ENCODE results near the gene NRK. TPM values are rescaled to one million over a fixed set of nuclear protein-coding genes. Genes with fewer than 3 reads are reported as not detected.

Gene NRK
- total RNA-seq, 1 experiment from 2014 or later, result 3.1 TPM

GRCh38 chrX:105829011-105829410 lies 6.7 kb downstream of the NRK start:
- no peak overlapping the region for H3K4me3 Mint-ChIP-seq
- DNase-seq (ENCODE audit: low spot score) (no peak), ATAC-seq (no peak)
- no peaks in the 10 kb centered on the region for H3K4me1 Mint-ChIP-seq
- H3K27me3 Mint-ChIP-seq (ENCODE audit: low read depth), result peaks cover 11% of the 10 kb centered on the region
- no peak overlapping the region for H3K27ac Mint-ChIP-seq
- H3K36me3 Mint-ChIP-seq, result no peaks in the 10 kb centered on the region
- ChIA-PET POLR2A (no interaction called here), CTCF (no interaction called here)
- H3K9me3 Mint-ChIP-seq, result no peaks in the 10 kb centered on the region
- TF ChIP-seq JAZF1 (CRISPR knock-in tag; IDR thresholded peaks at IDR 0.05) (no peak), ERG (CRISPR knock-in tag; IDR thresholded peaks at IDR 0.05) (no peak), TCF7 (CRISPR knock-in tag; IDR thresholded peaks at IDR 0.05; ENCODE audit: low read depth) (no peak), ZNF138 (CRISPR knock-in tag; conservative IDR thresholded peaks at IDR 0.05) (no peak), FOXJ3 (CRISPR knock-in tag; IDR thresholded peaks at IDR 0.05; ENCODE audit: borderline replicate concordance) (no peak), SMAD4 (CRISPR knock-in tag; IDR thresholded peaks at IDR 0.05) (no peak), ATF1 (CRISPR knock-in tag; IDR thresholded peaks at IDR 0.05) (no peak)
- TF ChIP-seq, protein P1, sequence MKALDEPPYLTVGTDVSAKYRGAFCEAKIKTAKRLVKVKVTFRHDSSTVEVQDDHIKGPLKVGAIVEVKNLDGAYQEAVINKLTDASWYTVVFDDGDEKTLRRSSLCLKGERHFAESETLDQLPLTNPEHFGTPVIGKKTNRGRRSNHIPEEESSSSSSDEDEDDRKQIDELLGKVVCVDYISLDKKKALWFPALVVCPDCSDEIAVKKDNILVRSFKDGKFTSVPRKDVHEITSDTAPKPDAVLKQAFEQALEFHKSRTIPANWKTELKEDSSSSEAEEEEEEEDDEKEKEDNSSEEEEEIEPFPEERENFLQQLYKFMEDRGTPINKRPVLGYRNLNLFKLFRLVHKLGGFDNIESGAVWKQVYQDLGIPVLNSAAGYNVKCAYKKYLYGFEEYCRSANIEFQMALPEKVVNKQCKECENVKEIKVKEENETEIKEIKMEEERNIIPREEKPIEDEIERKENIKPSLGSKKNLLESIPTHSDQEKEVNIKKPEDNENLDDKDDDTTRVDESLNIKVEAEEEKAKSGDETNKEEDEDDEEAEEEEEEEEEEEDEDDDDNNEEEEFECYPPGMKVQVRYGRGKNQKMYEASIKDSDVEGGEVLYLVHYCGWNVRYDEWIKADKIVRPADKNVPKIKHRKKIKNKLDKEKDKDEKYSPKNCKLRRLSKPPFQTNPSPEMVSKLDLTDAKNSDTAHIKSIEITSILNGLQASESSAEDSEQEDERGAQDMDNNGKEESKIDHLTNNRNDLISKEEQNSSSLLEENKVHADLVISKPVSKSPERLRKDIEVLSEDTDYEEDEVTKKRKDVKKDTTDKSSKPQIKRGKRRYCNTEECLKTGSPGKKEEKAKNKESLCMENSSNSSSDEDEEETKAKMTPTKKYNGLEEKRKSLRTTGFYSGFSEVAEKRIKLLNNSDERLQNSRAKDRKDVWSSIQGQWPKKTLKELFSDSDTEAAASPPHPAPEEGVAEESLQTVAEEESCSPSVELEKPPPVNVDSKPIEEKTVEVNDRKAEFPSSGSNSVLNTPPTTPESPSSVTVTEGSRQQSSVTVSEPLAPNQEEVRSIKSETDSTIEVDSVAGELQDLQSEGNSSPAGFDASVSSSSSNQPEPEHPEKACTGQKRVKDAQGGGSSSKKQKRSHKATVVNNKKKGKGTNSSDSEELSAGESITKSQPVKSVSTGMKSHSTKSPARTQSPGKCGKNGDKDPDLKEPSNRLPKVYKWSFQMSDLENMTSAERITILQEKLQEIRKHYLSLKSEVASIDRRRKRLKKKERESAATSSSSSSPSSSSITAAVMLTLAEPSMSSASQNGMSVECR (CRISPR knock-in tag; IDR thresholded peaks at IDR 0.05; ENCODE audit: borderline replicate concordance), result no peak
- TF ChIP-seq, protein P2, sequence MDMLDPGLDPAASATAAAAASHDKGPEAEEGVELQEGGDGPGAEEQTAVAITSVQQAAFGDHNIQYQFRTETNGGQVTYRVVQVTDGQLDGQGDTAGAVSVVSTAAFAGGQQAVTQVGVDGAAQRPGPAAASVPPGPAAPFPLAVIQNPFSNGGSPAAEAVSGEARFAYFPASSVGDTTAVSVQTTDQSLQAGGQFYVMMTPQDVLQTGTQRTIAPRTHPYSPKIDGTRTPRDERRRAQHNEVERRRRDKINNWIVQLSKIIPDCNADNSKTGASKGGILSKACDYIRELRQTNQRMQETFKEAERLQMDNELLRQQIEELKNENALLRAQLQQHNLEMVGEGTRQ (CRISPR knock-in tag; IDR thresholded peaks at IDR 0.05), result no peak

GRCh38 chrX:105837232-105837631 lies 14.9 kb downstream of the NRK start:
- no peak for DNase-seq (ENCODE audit: low spot score)
- Mint-ChIP-seq H3K36me3 (no peaks in the 10 kb centered on the region), H3K4me1 (no peaks in the 10 kb centered on the region), H3K4me3 (no peak overlapping the region), H3K9me3 (no peaks in the 10 kb centered on the region), H3K27me3 (ENCODE audit: low read depth) (no peaks in the 10 kb centered on the region; the same call in 1 of the 2 replicates), H3K27ac (no peak overlapping the region)
- no peak for ATAC-seq
- ChIA-PET POLR2A (interaction anchor here (1.0 kb wide), 1 partner anchor 15 kb away, joined by 3 read pairs; the partner anchor contains the start of gene NRK), CTCF (no interaction called here)
- TF ChIP-seq, protein P3, sequence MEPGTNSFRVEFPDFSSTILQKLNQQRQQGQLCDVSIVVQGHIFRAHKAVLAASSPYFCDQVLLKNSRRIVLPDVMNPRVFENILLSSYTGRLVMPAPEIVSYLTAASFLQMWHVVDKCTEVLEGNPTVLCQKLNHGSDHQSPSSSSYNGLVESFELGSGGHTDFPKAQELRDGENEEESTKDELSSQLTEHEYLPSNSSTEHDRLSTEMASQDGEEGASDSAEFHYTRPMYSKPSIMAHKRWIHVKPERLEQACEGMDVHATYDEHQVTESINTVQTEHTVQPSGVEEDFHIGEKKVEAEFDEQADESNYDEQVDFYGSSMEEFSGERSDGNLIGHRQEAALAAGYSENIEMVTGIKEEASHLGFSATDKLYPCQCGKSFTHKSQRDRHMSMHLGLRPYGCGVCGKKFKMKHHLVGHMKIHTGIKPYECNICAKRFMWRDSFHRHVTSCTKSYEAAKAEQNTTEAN (CRISPR knock-in tag; IDR thresholded peaks at IDR 0.05), result no peak
- TF ChIP-seq ZNF263 (CRISPR knock-in tag; IDR thresholded peaks at IDR 0.05; ENCODE audit: low read depth) (no peak), JAZF1 (CRISPR knock-in tag; IDR thresholded peaks at IDR 0.05) (no peak), IRF2 (CRISPR knock-in tag; IDR thresholded peaks at IDR 0.05; ENCODE audit: borderline replicate concordance, low read depth) (no peak), CREM (CRISPR knock-in tag; IDR thresholded peaks at IDR 0.05) (no peak), GABPB1 (CRISPR knock-in tag; IDR thresholded peaks at IDR 0.05) (no peak)

GRCh38 chrX:105845631-105846030 lies 23.3 kb downstream of the NRK start:
- DNase-seq (ENCODE audit: low spot score), result peak; percentile 7
- peak; percentile 48 for ATAC-seq
- H3K4me1 Mint-ChIP-seq, result peaks cover 2% of the 10 kb centered on the region; the same call in 1 of the 2 replicates
- TF ChIP-seq, protein P4, sequence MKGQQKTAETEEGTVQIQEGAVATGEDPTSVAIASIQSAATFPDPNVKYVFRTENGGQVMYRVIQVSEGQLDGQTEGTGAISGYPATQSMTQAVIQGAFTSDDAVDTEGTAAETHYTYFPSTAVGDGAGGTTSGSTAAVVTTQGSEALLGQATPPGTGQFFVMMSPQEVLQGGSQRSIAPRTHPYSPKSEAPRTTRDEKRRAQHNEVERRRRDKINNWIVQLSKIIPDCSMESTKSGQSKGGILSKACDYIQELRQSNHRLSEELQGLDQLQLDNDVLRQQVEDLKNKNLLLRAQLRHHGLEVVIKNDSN (CRISPR knock-in tag; IDR thresholded peaks at IDR 0.05), result no peak
- TF ChIP-seq NR3C1 (CRISPR knock-in tag; conservative IDR thresholded peaks at IDR 0.05; ENCODE audit: low read depth) (no peak), EMX1 (CRISPR knock-in tag; IDR thresholded peaks at IDR 0.05) (no peak), NFATC4 (CRISPR knock-in tag; IDR thresholded peaks at IDR 0.05) (no peak), CREB1 (CRISPR knock-in tag; IDR thresholded peaks at IDR 0.05) (no peak), E2F4 (CRISPR knock-in tag; IDR thresholded peaks at IDR 0.05; ENCODE audit: borderline replicate concordance, low read depth) (no peak), TEAD4 (CRISPR knock-in tag; IDR thresholded peaks at IDR 0.05) (no peak)
- TF ChIP-seq, protein P5, sequence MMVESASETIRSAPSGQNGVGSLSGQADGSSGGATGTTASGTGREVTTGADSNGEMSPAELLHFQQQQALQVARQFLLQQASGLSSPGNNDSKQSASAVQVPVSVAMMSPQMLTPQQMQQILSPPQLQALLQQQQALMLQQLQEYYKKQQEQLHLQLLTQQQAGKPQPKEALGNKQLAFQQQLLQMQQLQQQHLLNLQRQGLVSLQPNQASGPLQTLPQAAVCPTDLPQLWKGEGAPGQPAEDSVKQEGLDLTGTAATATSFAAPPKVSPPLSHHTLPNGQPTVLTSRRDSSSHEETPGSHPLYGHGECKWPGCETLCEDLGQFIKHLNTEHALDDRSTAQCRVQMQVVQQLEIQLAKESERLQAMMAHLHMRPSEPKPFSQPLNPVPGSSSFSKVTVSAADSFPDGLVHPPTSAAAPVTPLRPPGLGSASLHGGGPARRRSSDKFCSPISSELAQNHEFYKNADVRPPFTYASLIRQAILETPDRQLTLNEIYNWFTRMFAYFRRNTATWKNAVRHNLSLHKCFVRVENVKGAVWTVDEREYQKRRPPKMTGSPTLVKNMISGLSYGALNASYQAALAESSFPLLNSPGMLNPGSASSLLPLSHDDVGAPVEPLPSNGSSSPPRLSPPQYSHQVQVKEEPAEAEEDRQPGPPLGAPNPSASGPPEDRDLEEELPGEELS (CRISPR knock-in tag; IDR thresholded peaks at IDR 0.05), result no peak

More at GRCh38 chrX:105845631-105846030, 23.3 kb downstream of the NRK start:
- CTCF ChIA-PET, result no interaction called here
- peaks cover 11% of the 10 kb centered on the region for H3K9me3 Mint-ChIP-seq
- POLR2A ChIA-PET, result no interaction called here
- peaks cover 6% of the 10 kb centered on the region for H3K36me3 Mint-ChIP-seq
- no peak overlapping the region for H3K4me3 Mint-ChIP-seq
- no peak overlapping the region for H3K27ac Mint-ChIP-seq
- no peaks in the 10 kb centered on the region for H3K27me3 Mint-ChIP-seq (ENCODE audit: low read depth)

All from WTC11 (cell line).